Measurements from ENCODE around the gene SALL2. TPM values are rescaled to one million over a fixed set of nuclear protein-coding genes. Genes with fewer than 3 reads are reported as not detected.

The SALL2 gene
- total RNA-seq, 4 donors from 2014 or later = 3.0 to 15.6 (median 4.4) TPM

- Histone ChIP-seq H3K4me1 (peaks cover 20% of the 10 kb centered on the region), H3K4me3 (peak overlapping the region; percentile 78), H3K27ac (no peak overlapping the region), H3K9me3 (no peaks in the 10 kb centered on the region), H3K36me3 (no peaks in the 10 kb centered on the region), H3K27me3 (no peaks in the 10 kb centered on the region)
- DNase-seq (ENCODE audit: low spot score in 2 of 2) = no peak
- TF ChIP-seq POLR2A (IDR thresholded peaks at IDR 0.05) (no peak), EP300 (IDR thresholded peaks at IDR 0.05) (no peak), POLR2AphosphoS5 (IDR thresholded peaks at IDR 0.05) (no peak)
- TF ChIP-seq, protein P1, sequence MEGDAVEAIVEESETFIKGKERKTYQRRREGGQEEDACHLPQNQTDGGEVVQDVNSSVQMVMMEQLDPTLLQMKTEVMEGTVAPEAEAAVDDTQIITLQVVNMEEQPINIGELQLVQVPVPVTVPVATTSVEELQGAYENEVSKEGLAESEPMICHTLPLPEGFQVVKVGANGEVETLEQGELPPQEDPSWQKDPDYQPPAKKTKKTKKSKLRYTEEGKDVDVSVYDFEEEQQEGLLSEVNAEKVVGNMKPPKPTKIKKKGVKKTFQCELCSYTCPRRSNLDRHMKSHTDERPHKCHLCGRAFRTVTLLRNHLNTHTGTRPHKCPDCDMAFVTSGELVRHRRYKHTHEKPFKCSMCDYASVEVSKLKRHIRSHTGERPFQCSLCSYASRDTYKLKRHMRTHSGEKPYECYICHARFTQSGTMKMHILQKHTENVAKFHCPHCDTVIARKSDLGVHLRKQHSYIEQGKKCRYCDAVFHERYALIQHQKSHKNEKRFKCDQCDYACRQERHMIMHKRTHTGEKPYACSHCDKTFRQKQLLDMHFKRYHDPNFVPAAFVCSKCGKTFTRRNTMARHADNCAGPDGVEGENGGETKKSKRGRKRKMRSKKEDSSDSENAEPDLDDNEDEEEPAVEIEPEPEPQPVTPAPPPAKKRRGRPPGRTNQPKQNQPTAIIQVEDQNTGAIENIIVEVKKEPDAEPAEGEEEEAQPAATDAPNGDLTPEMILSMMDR (IDR thresholded peaks at IDR 0.05) = no peak
- WGBS = 70% methylated on average over 13 of the region's 18 CpGs
Observed at GRCh38 chr14:21524575-21525490, 1.3 kb downstream of the SALL2 start.

DNA sequence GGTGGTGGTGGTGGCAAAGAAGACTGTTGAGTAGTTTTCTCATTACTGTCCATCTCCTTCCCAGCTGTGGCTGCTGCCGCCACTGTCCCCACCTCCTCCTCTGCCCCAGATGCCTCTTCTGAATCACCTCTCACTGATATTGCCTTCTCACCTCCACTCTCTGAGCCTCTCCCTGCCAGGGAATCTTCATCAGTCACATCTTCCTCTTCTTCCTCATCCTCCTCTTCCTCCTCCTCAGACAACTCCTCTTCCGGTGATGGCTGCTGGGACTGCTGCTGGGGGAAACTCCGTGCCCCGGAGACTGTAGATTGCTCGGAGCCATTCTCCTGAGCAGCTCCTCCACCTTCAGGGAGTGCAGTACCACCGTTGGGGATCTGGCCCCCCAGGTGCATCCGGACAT lies 2.9 kb downstream of the SALL2 start:
- Histone ChIP-seq H3K27ac (no peak overlapping the region), H3K27me3 (no peaks in the 10 kb centered on the region), H3K36me3 (no peaks in the 10 kb centered on the region), H3K9me3 (no peaks in the 10 kb centered on the region), H3K4me1 (peaks cover 20% of the 10 kb centered on the region), H3K4me3 (no peak overlapping the region)
- no peak for DNase-seq (ENCODE audit: low spot score in 2 of 2)
- TF ChIP-seq, protein P1 (IDR thresholded peaks at IDR 0.05) = no peak
- TF ChIP-seq EP300 (IDR thresholded peaks at IDR 0.05) (no peak), POLR2A (IDR thresholded peaks at IDR 0.05) (no peak), POLR2AphosphoS5 (IDR thresholded peaks at IDR 0.05) (no peak)
- WGBS = 89% methylated on average over 6 of the region's 7 CpGs

DNA sequence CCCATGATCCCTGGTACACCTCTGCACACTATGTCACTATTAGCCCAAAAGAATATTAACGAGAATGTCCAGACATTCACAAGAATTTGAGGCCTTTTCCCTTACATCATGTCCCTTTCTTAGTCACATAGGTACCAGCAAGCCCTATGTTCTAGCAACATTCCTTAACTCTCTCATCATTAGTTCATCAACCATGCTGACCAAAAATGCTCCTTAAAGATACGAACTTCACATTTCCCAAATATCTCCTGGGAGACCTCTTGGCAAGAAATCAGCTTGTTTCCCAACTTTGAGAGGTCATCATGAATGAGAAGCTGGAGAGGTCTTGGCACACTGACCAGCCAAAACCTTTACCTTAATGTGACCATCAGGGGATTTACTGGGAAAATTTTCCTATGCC lies 4.6 kb downstream of the SALL2 start:
- 81% methylated on average over 2 of the region's 2 CpGs for WGBS
- Histone ChIP-seq H3K27me3 (no peaks in the 10 kb centered on the region), H3K9me3 (no peaks in the 10 kb centered on the region), H3K4me3 (no peak overlapping the region), H3K4me1 (peaks cover 11% of the 10 kb centered on the region), H3K27ac (no peak overlapping the region), H3K36me3 (no peaks in the 10 kb centered on the region)
- DNase-seq (ENCODE audit: low spot score in 2 of 2) = no peak
- no peak for TF ChIP-seq POLR2AphosphoS5 (IDR thresholded peaks at IDR 0.05)
- TF ChIP-seq, protein P1 (IDR thresholded peaks at IDR 0.05) = no peak
- TF ChIP-seq POLR2A (IDR thresholded peaks at IDR 0.05) = no peak
- no peak for TF ChIP-seq EP300 (IDR thresholded peaks at IDR 0.05)

- 95% methylated on average over 1 of the region's 1 CpG for WGBS
- no peaks in the 10 kb centered on the region for H3K9me3 ChIP-seq
- H3K27ac ChIP-seq = no peak overlapping the region
- TF ChIP-seq, protein P1 (IDR thresholded peaks at IDR 0.05) = no peak
- TF ChIP-seq POLR2A (IDR thresholded peaks at IDR 0.05) = no peak
- TF ChIP-seq POLR2AphosphoS5 (IDR thresholded peaks at IDR 0.05) = no peak
- no peak for TF ChIP-seq EP300 (IDR thresholded peaks at IDR 0.05)
- H3K4me3 ChIP-seq = no peak overlapping the region
- no peaks in the 10 kb centered on the region for H3K36me3 ChIP-seq
- peaks cover 6% of the 10 kb centered on the region for H3K4me1 ChIP-seq
- H3K27me3 ChIP-seq = no peaks in the 10 kb centered on the region
- no peak for DNase-seq (ENCODE audit: low spot score in 2 of 2)
Observed at GRCh38 chr14:21520767-21521166, 5.4 kb downstream of the SALL2 start.

DNA sequence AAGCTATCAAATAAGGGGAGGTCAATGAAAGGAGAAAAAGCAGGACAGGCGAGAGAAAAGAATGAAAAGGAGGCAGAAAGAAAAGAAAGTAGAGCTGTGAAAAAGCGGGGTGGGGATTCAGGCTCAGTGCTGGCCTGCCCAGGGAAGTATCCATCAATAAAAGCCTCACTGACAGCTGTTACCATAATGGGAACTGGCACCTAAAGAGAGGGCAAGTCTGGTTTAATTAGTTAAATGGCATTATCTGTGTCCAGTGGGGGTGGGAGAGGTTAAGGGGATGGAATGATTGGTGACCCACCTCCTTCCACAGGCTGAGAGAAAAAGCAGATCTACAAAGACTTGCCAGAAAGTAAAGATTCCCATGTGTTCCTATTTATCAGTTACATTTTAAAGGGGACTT lies 7.4 kb downstream of the SALL2 start:
- TF ChIP-seq EP300 (IDR thresholded peaks at IDR 0.05) = no peak
- TF ChIP-seq, protein P1 (IDR thresholded peaks at IDR 0.05) = no peak
- TF ChIP-seq POLR2AphosphoS5 (IDR thresholded peaks at IDR 0.05) = no peak
- TF ChIP-seq POLR2A (IDR thresholded peaks at IDR 0.05) = no peak
- no peaks in the 10 kb centered on the region for H3K4me1 ChIP-seq
- no peak overlapping the region for H3K4me3 ChIP-seq
- H3K27ac ChIP-seq = no peak overlapping the region
- no peaks in the 10 kb centered on the region for H3K9me3 ChIP-seq
- H3K36me3 ChIP-seq = no peaks in the 10 kb centered on the region
- DNase-seq (ENCODE audit: low spot score in 2 of 2) = no peak
- no peaks in the 10 kb centered on the region for H3K27me3 ChIP-seq
- 73% methylated on average over 2 of the region's 2 CpGs for WGBS
